GM19193 (cell line): Measurements from ENCODE around the gene ZNF471.

Experiments
- POLR2A ChIP-seq: IDR thresholded peaks from 4 replicates; pipeline ENCODE4 v1.6.1; 2011; ENCODE audit not compliant: insufficient read depth, insufficient read length; ENCODE audit errors: extremely low read depth

The ZNF471 gene

GRCh38 chr19:56547535-56547934 lies 39.9 kb downstream of the ZNF471 start:
- no peak for TF ChIP-seq POLR2A

- TF ChIP-seq POLR2A: no peak
Observed at GRCh38 chr19:56554272-56554869, 46.7 kb downstream of the ZNF471 start.

- no peak for TF ChIP-seq POLR2A
Observed at GRCh38 chr19:56562766-56563165, 55.1 kb downstream of the ZNF471 start.

GRCh38 chr19:56566904-56567273 lies 59.2 kb downstream of the ZNF471 start:
- no peak for TF ChIP-seq POLR2A

GRCh38 chr19:56567274-56568120 lies 59.8 kb downstream of the ZNF471 start, which contains the start of gene ZNF470:
ZNF470 (plus strand) TSS chr19:56567468; CDS start chr19:56570312, 2,844 bp downstream.
- TF ChIP-seq POLR2A: peak; percentile 48

- no peak for TF ChIP-seq POLR2A
Observed at GRCh38 chr19:56572589-56572988, 64.9 kb downstream of the ZNF471 start.

- no peak for TF ChIP-seq POLR2A
Observed at GRCh38 chr19:56573914-56574313, 66.3 kb downstream of the ZNF471 start.

- TF ChIP-seq POLR2A: no peak
Observed at GRCh38 chr19:56577719-56578602, 70.3 kb downstream of the ZNF471 start.
